T-helper 17 cell (primary cell): Measurements from ENCODE around the gene MRPS18A. TPM values are rescaled to one million over a fixed set of nuclear protein-coding genes. Genes with fewer than 3 reads are reported as not detected.
"Not testable (repeated sequence)": the region's sequence is repeated elsewhere in the genome, so short reads cannot be mapped to it uniquely, and the experiment has no call there.

Source experiments
- ATAC-seq: fragments of 150-1000 bp; cut with Tn5 transposase; 2 replicates; pipeline ENCODE4 v1.10.0; 2021; ENCODE audit warnings: mild to moderate bottlenecking, moderate library complexity
- DNase-seq, 3 donors: peaks; one replicate each; pipeline versions ENCODE4 v3.0.0 to v3.0.0-alpha.2; 2020 to 2021
- H3K9me3 ChIP-seq: one replicate; pipeline ENCODE4 v1.7.0; 2013; ENCODE audit warnings: low read length, mild to moderate bottlenecking; ENCODE audit not compliant: control insufficient read depth, poor library complexity, severe bottlenecking
- H3K27ac Mint-ChIP-seq: one replicate; pipeline ENCODE4 v1.8.0; 2022; ENCODE audit warnings: mild to moderate bottlenecking, moderate library complexity, mixed read lengths
- H3K27me3 Mint-ChIP-seq: one replicate; pipeline ENCODE4 v1.8.0; 2022; ENCODE audit warnings: mixed read lengths
- H3K36me3 Mint-ChIP-seq: one replicate; pipeline ENCODE4 v1.8.0; 2022; ENCODE audit warnings: low read depth, mixed read lengths
- H3K4me1 Mint-ChIP-seq: one replicate; pipeline ENCODE4 v1.8.0; 2022; ENCODE audit warnings: mild to moderate bottlenecking, mixed read lengths
- H3K4me3 Mint-ChIP-seq: one replicate; pipeline ENCODE4 v1.8.0; 2022; ENCODE audit warnings: mild to moderate bottlenecking, moderate library complexity, mixed read lengths
- total RNA-seq, 4 donors: library from RNA in 2 of 4; stranded (reverse) in 2 of 4; gene quantifications; one replicate each; pipeline ENCODE4 v1.2.3 and lab custom pipeline; 2022 to 2026

The MRPS18A gene
- total RNA-seq, 2 donors from 2014 or later, result 24.2 to 29.8 TPM

- no peak overlapping the region for H3K4me3 Mint-ChIP-seq
- peak overlapping the region; percentile 49 for H3K27ac Mint-ChIP-seq
- DNase-seq (no peak), ATAC-seq (no peak)
- no peaks in the 10 kb centered on the region for H3K27me3 Mint-ChIP-seq
- H3K9me3 ChIP-seq, result no peaks in the 10 kb centered on the region
- H3K4me1 Mint-ChIP-seq, result peaks cover 18% of the 10 kb centered on the region
- no peaks in the 10 kb centered on the region for H3K36me3 Mint-ChIP-seq
These were observed 18.3 kb downstream of the MRPS18A start for GRCh38 chr6:43669050-43669921.

- peak overlapping the region; percentile 49 for H3K27ac Mint-ChIP-seq
- peak; percentile 69 for ATAC-seq
- DNase-seq, result no peak
- peaks cover 18% of the 10 kb centered on the region for H3K4me1 Mint-ChIP-seq
- H3K4me3 Mint-ChIP-seq, result peak overlapping the region; percentile 56
- no peaks in the 10 kb centered on the region for H3K36me3 Mint-ChIP-seq
- H3K27me3 Mint-ChIP-seq, result no peaks in the 10 kb centered on the region
- no peaks in the 10 kb centered on the region for H3K9me3 ChIP-seq
These were observed 19.2 kb downstream of the MRPS18A start for GRCh38 chr6:43668151-43669028.

- Mint-ChIP-seq H3K4me1 (peaks cover 18% of the 10 kb centered on the region), H3K4me3 (peak overlapping the region; percentile 64), H3K27me3 (no peaks in the 10 kb centered on the region), H3K36me3 (no peaks in the 10 kb centered on the region), H3K27ac (no peak overlapping the region)
- DNase-seq (peak; percentile 61 to 78 (median 66)), ATAC-seq (peak; percentile 80)
- H3K9me3 ChIP-seq, result no peaks in the 10 kb centered on the region
These were observed 20.1 kb downstream of the MRPS18A start for GRCh38 chr6:43667245-43668150.

- H3K9me3 ChIP-seq, result no peaks in the 10 kb centered on the region
- H3K4me1 Mint-ChIP-seq, result peaks cover 16% of the 10 kb centered on the region
- H3K27me3 Mint-ChIP-seq, result no peaks in the 10 kb centered on the region
- no peaks in the 10 kb centered on the region for H3K36me3 Mint-ChIP-seq
- ATAC-seq (no peak), DNase-seq (no peak)
- H3K27ac Mint-ChIP-seq, result no peak overlapping the region
- peak overlapping the region; percentile 19 for H3K4me3 Mint-ChIP-seq
These were observed 21.2 kb downstream of the MRPS18A start for GRCh38 chr6:43666196-43666920.

- DNase-seq (no peak), ATAC-seq (no peak)
- Mint-ChIP-seq H3K27ac (no peak overlapping the region), H3K4me3 (no peak overlapping the region), H3K36me3 (no peaks in the 10 kb centered on the region), H3K4me1 (peaks cover 13% of the 10 kb centered on the region), H3K27me3 (no peaks in the 10 kb centered on the region)
- no peaks in the 10 kb centered on the region for H3K9me3 ChIP-seq
These were observed 22.2 kb downstream of the MRPS18A start for GRCh38 chr6:43665376-43665775.

- H3K27me3 Mint-ChIP-seq, result not testable (repeated sequence)
These were observed 24.6 kb downstream of the MRPS18A start for GRCh38 chr6:43662948-43663347.

GRCh38 chr6:43658161-43658560 is 29.4 kb downstream of the MRPS18A start:
- Mint-ChIP-seq H3K4me3 (no peak overlapping the region), H3K36me3 (no peaks in the 10 kb centered on the region), H3K27me3 (peaks cover 5% of the 10 kb centered on the region), H3K27ac (no peak overlapping the region), H3K4me1 (no peaks in the 10 kb centered on the region)
- H3K9me3 ChIP-seq, result no peaks in the 10 kb centered on the region
- DNase-seq (no peak), ATAC-seq (no peak)

More at GRCh38 chr6:43662948-43663347, 24.6 kb downstream of the MRPS18A start:
- not testable (repeated sequence) for DNase-seq, H3K9me3 ChIP-seq, H3K4me3 Mint-ChIP-seq, H3K4me1 Mint-ChIP-seq, ATAC-seq, H3K27ac Mint-ChIP-seq, H3K36me3 Mint-ChIP-seq

GRCh38 chr6:43657221-43657802 is 30.3 kb downstream of the MRPS18A start:
- Mint-ChIP-seq H3K4me1 (no peaks in the 10 kb centered on the region), H3K4me3 (no peak overlapping the region), H3K27me3 (peaks cover 5% of the 10 kb centered on the region), H3K27ac (no peak overlapping the region), H3K36me3 (no peaks in the 10 kb centered on the region)
- ATAC-seq (no peak), DNase-seq (no peak)
- no peaks in the 10 kb centered on the region for H3K9me3 ChIP-seq

- not testable (repeated sequence) for H3K4me1 Mint-ChIP-seq, H3K36me3 Mint-ChIP-seq, DNase-seq, H3K27me3 Mint-ChIP-seq, H3K27ac Mint-ChIP-seq, ATAC-seq, H3K4me3 Mint-ChIP-seq, H3K9me3 ChIP-seq
These were observed 34.8 kb downstream of the MRPS18A start for GRCh38 chr6:43652822-43653221.

GRCh38 chr6:43648248-43648647 is 39.3 kb downstream of the MRPS18A start:
- Mint-ChIP-seq H3K4me1 (peaks cover 17% of the 10 kb centered on the region), H3K4me3 (no peak overlapping the region), H3K27ac (peak overlapping the region; percentile 66), H3K27me3 (no peaks in the 10 kb centered on the region), H3K36me3 (peaks cover 3% of the 10 kb centered on the region)
- H3K9me3 ChIP-seq, result no peaks in the 10 kb centered on the region
- ATAC-seq (no peak), DNase-seq (no peak)

GRCh38 chr6:43647613-43648012 is 40.0 kb downstream of the MRPS18A start:
- H3K27me3 Mint-ChIP-seq, result no peaks in the 10 kb centered on the region
- peaks cover 3% of the 10 kb centered on the region for H3K36me3 Mint-ChIP-seq
- no peak overlapping the region for H3K4me3 Mint-ChIP-seq
- no peaks in the 10 kb centered on the region for H3K9me3 ChIP-seq
- peaks cover 19% of the 10 kb centered on the region for H3K4me1 Mint-ChIP-seq
- no peak for ATAC-seq
- H3K27ac Mint-ChIP-seq, result peak overlapping the region; percentile 66
- DNase-seq, result no peak

GRCh38 chr6:43645613-43645964 is 42.0 kb downstream of the MRPS18A start:
- DNase-seq (no peak), ATAC-seq (peak; percentile 20)
- peaks cover 25% of the 10 kb centered on the region for H3K4me1 Mint-ChIP-seq
- H3K27ac Mint-ChIP-seq, result no peak overlapping the region
- no peaks in the 10 kb centered on the region for H3K27me3 Mint-ChIP-seq
- H3K36me3 Mint-ChIP-seq, result peaks cover 3% of the 10 kb centered on the region
- no peaks in the 10 kb centered on the region for H3K9me3 ChIP-seq
- H3K4me3 Mint-ChIP-seq, result peak overlapping the region; percentile 89
